NCI-H187 treated with DMSO at 0.1 percent for 48 hours (cell line): ENCODE results near the gene DPF1.

Experiments
- DNase-seq: peaks from one replicate; lab custom pipeline; 2025; lab: John Stamatoyannopoulos, UW

DPF1 gene

GRCh38 chr19:38221421-38221820 is 2.6 kb downstream of the DPF1 start:
- DNase-seq: no peak

GRCh38 chr19:38219221-38219620 is 4.8 kb downstream of the DPF1 start:
- DNase-seq: no peak

GRCh38 chr19:38218204-38218603 is 5.8 kb downstream of the DPF1 start:
- no peak for DNase-seq

GRCh38 chr19:38216785-38217641 is 7.0 kb downstream of the DPF1 start:
- no peak for DNase-seq

- no peak for DNase-seq
Observed at GRCh38 chr19:38213911-38214625, 10.0 kb downstream of the DPF1 start.

- no peak for DNase-seq
Observed at GRCh38 chr19:38213469-38213868, 10.6 kb downstream of the DPF1 start.

- no peak for DNase-seq
Observed at GRCh38 chr19:38211766-38212165, 12.3 kb downstream of the DPF1 start.

GRCh38 chr19:38211151-38211591 is 12.9 kb downstream of the DPF1 start:
- DNase-seq: no peak

- DNase-seq: peak; percentile 40
Observed at GRCh38 chr19:38210458-38210987, 13.5 kb downstream of the DPF1 start.

- no peak for DNase-seq
Observed at GRCh38 chr19:38209671-38210457, 14.2 kb downstream of the DPF1 start.

GRCh38 chr19:38209152-38209551 is 14.9 kb downstream of the DPF1 start:
- DNase-seq: no peak

GRCh38 chr19:38208571-38208970 is 15.5 kb downstream of the DPF1 start:
- DNase-seq: no peak

- no peak for DNase-seq
Observed at GRCh38 chr19:38207543-38207942, 16.5 kb downstream of the DPF1 start.

GRCh38 chr19:38206928-38207327 is 17.1 kb downstream of the DPF1 start:
- no peak for DNase-seq

GRCh38 chr19:38206006-38206745 is 17.8 kb downstream of the DPF1 start:
- no peak for DNase-seq

- no peak for DNase-seq
Observed at GRCh38 chr19:38204728-38205127, 19.3 kb downstream of the DPF1 start.

- DNase-seq: no peak
Observed at GRCh38 chr19:38204096-38204495, 19.9 kb downstream of the DPF1 start.

GRCh38 chr19:38203197-38203596 is 20.8 kb downstream of the DPF1 start:
- no peak for DNase-seq

GRCh38 chr19:38202504-38202903 is 21.5 kb downstream of the DPF1 start:
- no peak for DNase-seq

GRCh38 chr19:38201731-38202130 is 22.3 kb downstream of the DPF1 start:
- DNase-seq: no peak

GRCh38 chr19:38199340-38199739 is 24.7 kb downstream of the DPF1 start:
- no peak for DNase-seq
